Ascending aorta (tissue), 2 donors: ENCODE results near the gene MAML2. TPM values are rescaled to one million over a fixed set of nuclear protein-coding genes. Genes with fewer than 3 reads are reported as not detected.

Source experiments
- DNase-seq, 2 donors: peaks; one replicate each; pipeline ENCODE4 v3.0.0-alpha.2; 2019; ENCODE audit warnings: low spot score in 2 of 2
- H3K27ac ChIP-seq, 2 donors: fragments of 200-600 bp; sonication (generic); one replicate each; pipeline ENCODE4 v1.5.1; 2016 to 2017; ENCODE audit warnings: mild to moderate bottlenecking in 1 of 2
- H3K27me3 ChIP-seq: fragments of 200-600 bp; sonication (generic); one replicate; pipeline ENCODE4 v1.5.1; 2017
- H3K36me3 ChIP-seq, 2 donors: fragments of 200-600 bp; sonication (generic); one replicate each; pipeline ENCODE4 v1.5.1; 2016
- H3K4me1 ChIP-seq, 2 donors: fragments of 200-600 bp; sonication (generic); one replicate each; pipeline ENCODE4 v1.5.1; 2016 to 2017; ENCODE audit warnings: mild to moderate bottlenecking in 1 of 2
- H3K4me3 ChIP-seq, 2 donors: fragments of 200-600 bp; sonication (generic); one replicate each; pipeline ENCODE4 v1.5.1; 2016 to 2017; ENCODE audit warnings: mild to moderate bottlenecking in 1 of 2
- H3K9me3 ChIP-seq, 2 donors: fragments of 200-600 bp; sonication (generic); one replicate each; pipeline ENCODE4 v1.5.1; 2016
- intact Hi-C: fragments of 100-400 bp; cut with DNase I; formaldehyde crosslinking; loops from one replicate; pipeline ENCODE4 v1.15.1; 2023
- total RNA-seq: library from RNA; depleted of rRNA; stranded (reverse); fragments of >200 nt; gene quantifications from one replicate; pipeline ENCODE4 v1.1.0, GENCODE V29; 2016
- TF ChIP-seq, protein P1 (sequence below), 3 experiments: fragments of 200-600 bp in 2 of 3; fragments of 450-650 bp in 1 of 3; sonication (generic) in 2 of 3; IDR thresholded peaks; one replicate each; pipeline ENCODE4 v1.5.1; 2016 to 2019; ENCODE audit warnings: antibody characterized with exemption in 3 of 3, mild to moderate bottlenecking in 1 of 3, moderate library complexity in 1 of 3

Gene MAML2
- total RNA-seq, 1 donor from 2014 or later, result 13.2 TPM

DNA sequence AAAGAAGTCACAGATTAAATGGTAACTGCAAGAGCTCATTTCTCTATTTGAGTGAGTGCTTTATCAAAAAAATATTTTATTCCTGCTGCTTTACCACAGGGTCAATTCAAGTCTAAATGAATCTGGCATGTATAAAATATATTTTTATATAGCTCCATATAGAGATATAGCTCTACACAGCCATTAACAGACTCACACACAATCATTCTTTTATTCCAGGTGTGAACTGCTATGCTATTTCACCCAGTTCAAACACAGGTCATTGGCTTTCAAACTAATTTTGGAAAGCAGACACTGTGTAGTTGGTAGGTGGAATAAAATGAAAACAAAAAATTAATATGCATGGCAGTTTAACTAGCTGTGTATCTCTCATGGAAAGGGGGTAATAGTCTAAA, 63.1 kb downstream of the MAML2 start:
- Histone ChIP-seq H3K9me3 (no peaks in the 10 kb centered on the region), H3K4me3 (no peak overlapping the region), H3K4me1 (peaks cover 0 to 16% of the 10 kb centered on the region in 2 donors), H3K27ac (no peak overlapping the region), H3K36me3 (no peaks in the 10 kb centered on the region), H3K27me3 (no peaks in the 10 kb centered on the region)
- no peak for DNase-seq
- TF ChIP-seq, protein P1, sequence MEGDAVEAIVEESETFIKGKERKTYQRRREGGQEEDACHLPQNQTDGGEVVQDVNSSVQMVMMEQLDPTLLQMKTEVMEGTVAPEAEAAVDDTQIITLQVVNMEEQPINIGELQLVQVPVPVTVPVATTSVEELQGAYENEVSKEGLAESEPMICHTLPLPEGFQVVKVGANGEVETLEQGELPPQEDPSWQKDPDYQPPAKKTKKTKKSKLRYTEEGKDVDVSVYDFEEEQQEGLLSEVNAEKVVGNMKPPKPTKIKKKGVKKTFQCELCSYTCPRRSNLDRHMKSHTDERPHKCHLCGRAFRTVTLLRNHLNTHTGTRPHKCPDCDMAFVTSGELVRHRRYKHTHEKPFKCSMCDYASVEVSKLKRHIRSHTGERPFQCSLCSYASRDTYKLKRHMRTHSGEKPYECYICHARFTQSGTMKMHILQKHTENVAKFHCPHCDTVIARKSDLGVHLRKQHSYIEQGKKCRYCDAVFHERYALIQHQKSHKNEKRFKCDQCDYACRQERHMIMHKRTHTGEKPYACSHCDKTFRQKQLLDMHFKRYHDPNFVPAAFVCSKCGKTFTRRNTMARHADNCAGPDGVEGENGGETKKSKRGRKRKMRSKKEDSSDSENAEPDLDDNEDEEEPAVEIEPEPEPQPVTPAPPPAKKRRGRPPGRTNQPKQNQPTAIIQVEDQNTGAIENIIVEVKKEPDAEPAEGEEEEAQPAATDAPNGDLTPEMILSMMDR (IDR thresholded peaks at IDR 0.05), result no peak
- intact Hi-C loops, result no loop called here

DNA sequence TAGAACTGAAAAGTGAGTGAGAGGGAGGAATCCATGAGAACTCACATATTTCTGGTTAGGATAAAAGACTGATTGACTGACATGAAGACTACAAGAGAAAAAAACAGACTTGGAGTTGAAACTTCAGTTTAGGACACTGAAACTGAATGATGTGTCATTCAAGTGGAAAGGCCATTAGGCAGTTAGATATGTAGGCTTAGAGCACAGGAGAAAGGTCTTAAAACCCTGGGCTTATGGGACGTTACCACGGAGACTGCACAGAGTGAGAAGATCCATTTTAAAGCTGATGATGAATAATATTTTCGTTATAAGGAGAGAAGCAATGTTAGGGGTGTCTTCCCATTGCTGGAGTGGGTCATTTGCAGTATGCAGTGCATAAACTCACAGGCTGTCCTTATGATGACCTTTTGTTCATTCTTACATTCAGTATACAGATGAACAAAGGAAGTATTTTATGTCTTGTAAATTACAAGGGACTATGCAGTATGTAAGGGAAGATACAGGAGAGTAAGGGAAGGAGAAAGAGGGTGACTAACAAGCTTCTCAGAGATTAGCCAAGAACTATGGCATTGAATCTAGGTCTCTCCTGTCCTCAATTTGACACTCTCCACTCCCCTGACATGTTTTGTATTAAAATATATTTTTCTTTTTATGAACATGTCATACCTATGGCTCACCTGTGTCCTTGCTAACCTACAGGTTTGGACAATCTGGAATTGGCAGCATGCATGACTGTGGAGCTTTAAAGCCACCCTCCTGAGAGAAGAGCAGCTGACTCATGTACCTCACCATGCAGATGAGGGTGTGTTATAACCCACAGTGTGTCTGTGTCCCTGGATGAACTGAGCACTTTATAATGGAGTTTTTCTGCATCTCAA, 63.7 kb downstream of the MAML2 start:
- Histone ChIP-seq H3K9me3 (no peaks in the 10 kb centered on the region), H3K36me3 (no peaks in the 10 kb centered on the region), H3K27ac (no peak overlapping the region), H3K4me1 (peaks cover 0 to 16% of the 10 kb centered on the region in 2 donors), H3K4me3 (no peak overlapping the region), H3K27me3 (no peaks in the 10 kb centered on the region)
- no peak for DNase-seq
- TF ChIP-seq, protein P1 (IDR thresholded peaks at IDR 0.05), result no peak
- intact Hi-C loops, result no loop called here

DNA sequence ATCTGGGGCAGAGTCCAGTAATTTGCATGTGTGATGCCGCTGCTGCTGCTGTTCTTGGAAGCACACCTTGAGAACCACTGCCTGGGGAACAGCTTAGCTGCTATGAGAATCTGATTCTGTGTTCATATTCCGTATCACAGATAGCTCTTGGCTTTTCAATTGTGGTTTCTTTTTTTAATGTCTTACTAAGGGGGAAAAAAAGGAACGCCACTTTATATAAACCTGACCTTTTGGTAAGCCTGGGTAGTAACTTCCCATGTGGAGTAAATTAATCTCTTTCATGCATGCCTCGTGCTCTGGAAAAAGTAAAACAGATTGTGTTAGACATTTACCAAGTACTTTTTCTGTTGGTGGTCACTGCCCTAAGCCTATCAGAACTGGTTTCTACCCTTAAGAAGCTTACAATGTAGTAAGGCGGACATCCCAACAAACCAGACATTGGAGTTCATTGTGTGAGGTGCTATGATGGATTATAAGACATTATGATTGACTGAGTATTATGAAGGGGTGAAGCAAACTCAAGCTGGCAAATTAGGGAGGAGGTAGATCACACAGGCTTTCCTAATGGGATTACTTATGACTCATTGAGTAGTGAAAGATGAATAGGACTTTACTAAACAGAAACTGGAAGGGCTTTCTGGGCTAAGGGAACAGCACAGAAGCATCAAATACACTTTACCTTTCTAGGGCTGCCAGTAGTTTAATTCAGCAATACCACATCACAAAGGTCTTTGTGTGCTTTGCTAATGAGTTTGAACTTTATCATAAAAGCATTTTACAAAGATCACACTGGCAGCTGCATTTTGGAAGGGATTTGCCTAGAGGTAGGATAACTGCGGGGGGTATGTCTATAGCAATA, 64.7 kb downstream of the MAML2 start:
- no peak for DNase-seq
- H3K27ac ChIP-seq, result no peak overlapping the region
- peaks cover 0 to 16% of the 10 kb centered on the region in 2 donors for H3K4me1 ChIP-seq
- TF ChIP-seq, protein P1 (IDR thresholded peaks at IDR 0.05), result no peak
- H3K27me3 ChIP-seq, result no peaks in the 10 kb centered on the region
- H3K4me3 ChIP-seq, result no peak overlapping the region
- H3K9me3 ChIP-seq, result no peaks in the 10 kb centered on the region
- H3K36me3 ChIP-seq, result no peaks in the 10 kb centered on the region
- intact Hi-C loops, result no loop called here

DNA sequence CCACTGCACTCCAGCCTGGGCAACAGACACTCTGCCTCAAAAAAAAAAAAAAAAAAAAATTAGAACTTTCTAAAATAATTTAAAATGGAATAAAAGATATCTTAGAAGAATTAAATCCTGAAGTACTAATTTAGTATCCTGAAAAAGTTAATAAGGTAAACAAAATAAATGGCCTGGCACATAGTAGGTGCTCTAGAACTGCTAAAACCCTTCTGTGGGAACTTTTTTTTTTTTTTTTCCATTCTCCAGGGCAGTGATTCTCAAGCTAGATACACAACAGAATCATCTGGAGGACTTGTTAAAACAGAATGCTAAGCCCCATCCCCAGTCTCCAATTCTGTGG, 65.3 kb downstream of the MAML2 start:
- intact Hi-C loops, result no loop called here
- H3K4me3 ChIP-seq, result no peak overlapping the region
- no peak for DNase-seq

DNA sequence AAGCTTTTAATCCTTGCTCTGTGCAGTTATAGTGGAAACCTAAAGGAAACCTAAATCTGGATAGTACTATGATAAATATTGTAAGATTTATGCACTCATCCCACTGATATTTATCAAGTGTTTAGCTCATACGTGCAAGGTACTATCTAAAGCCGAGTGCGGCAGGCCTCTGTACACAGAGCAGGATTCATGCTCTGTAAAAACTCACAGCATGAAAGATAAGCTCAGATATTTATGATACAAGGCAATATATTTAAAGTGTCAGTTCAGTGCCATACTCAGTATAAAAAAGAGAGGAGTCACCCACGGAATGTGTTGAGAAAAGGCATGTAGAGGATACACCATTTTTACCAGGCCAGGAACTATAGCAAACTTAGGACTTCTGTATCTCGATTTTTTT, 66.2 kb downstream of the MAML2 start:
- intact Hi-C loops, result no loop called here
- H3K4me3 ChIP-seq, result no peak overlapping the region
- no peaks in the 10 kb centered on the region for H3K36me3 ChIP-seq
- DNase-seq, result no peak
- TF ChIP-seq, protein P1 (IDR thresholded peaks at IDR 0.05), result no peak
- no peaks in the 10 kb centered on the region for H3K9me3 ChIP-seq
- no peaks in the 10 kb centered on the region for H3K27me3 ChIP-seq
- no peak overlapping the region for H3K27ac ChIP-seq
- H3K4me1 ChIP-seq, result peaks cover 0 to 22% of the 10 kb centered on the region in 2 donors

More for the DNA sequence above, 65.3 kb downstream of the MAML2 start:
- Histone ChIP-seq H3K9me3 (no peaks in the 10 kb centered on the region), H3K36me3 (no peaks in the 10 kb centered on the region), H3K4me1 (peaks cover 0 to 22% of the 10 kb centered on the region in 2 donors), H3K27me3 (no peaks in the 10 kb centered on the region), H3K27ac (no peak overlapping the region)
- TF ChIP-seq, protein P1 (IDR thresholded peaks at IDR 0.05), result no peak
